NT2/D1 (cell line): Measurements from ENCODE around the gene RFXAP.

ENCODE experiments used
- SUZ12 ChIP-seq: IDR thresholded peaks from 2 replicates; pipeline ENCODE4 v1.6.1; 2011; ENCODE audit not compliant: insufficient read length, insufficient read depth; ENCODE audit errors: extremely low read depth
- YY1 ChIP-seq: IDR thresholded peaks from 2 replicates; pipeline ENCODE4 v1.6.1; 2011; ENCODE audit not compliant: insufficient read length, insufficient read depth
- ZNF274 ChIP-seq: IDR thresholded peaks from 2 replicates; pipeline ENCODE4 v1.6.1; 2011; ENCODE audit warnings: mild to moderate bottlenecking, low read depth, low read length

GRCh38 chr13:36814465-36814864, 4.6 kb upstream of the RFXAP start:
- TF ChIP-seq YY1 (no peak), SUZ12 (no peak), ZNF274 (no peak)
